Measurements from ENCODE around the gene OR2C3.

The OR2C3 gene

DNA sequence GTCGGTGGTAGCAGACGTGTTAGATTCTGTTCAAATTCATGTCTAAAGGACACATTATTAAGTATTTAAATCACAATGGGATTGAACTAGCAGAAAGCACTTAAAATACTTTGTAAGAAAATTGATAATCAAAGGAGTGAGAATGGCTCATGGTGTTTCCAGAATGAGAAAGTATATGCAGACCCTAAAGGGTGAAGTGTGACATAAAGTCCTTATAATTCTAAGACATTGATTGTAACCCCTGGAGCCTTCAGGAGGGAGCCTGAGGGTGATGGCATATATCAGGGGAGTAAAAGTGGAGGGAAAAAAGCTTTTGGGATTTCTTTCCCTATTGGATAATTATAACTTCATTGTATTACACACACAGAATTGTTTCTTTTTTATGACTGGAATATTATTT is at the start of gene OR2C3:
Gene OR2C3 (minus strand): TSS at position 101 of the 400 bp plus-strand sequence. CDS start 3,929 bp downstream, outside the sequence.
- Mint-ChIP-seq H3K4me1 (no peaks in the 10 kb centered on the region), H3K27me3 (ENCODE audit: low read depth) (no peaks in the 10 kb centered on the region), H3K9me3 (no peaks in the 10 kb centered on the region), H3K36me3 (ENCODE audit: low read depth) (no peaks in the 10 kb centered on the region), H3K4me3 (no peak within 1 kb of the TSS), H3K27ac (no peak within 1 kb of the TSS)
- TF ChIP-seq, protein P1, sequence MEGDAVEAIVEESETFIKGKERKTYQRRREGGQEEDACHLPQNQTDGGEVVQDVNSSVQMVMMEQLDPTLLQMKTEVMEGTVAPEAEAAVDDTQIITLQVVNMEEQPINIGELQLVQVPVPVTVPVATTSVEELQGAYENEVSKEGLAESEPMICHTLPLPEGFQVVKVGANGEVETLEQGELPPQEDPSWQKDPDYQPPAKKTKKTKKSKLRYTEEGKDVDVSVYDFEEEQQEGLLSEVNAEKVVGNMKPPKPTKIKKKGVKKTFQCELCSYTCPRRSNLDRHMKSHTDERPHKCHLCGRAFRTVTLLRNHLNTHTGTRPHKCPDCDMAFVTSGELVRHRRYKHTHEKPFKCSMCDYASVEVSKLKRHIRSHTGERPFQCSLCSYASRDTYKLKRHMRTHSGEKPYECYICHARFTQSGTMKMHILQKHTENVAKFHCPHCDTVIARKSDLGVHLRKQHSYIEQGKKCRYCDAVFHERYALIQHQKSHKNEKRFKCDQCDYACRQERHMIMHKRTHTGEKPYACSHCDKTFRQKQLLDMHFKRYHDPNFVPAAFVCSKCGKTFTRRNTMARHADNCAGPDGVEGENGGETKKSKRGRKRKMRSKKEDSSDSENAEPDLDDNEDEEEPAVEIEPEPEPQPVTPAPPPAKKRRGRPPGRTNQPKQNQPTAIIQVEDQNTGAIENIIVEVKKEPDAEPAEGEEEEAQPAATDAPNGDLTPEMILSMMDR (IDR thresholded peaks at IDR 0.05; ENCODE audit: unreplicated experiment in 3 of 3): no peak

DNA sequence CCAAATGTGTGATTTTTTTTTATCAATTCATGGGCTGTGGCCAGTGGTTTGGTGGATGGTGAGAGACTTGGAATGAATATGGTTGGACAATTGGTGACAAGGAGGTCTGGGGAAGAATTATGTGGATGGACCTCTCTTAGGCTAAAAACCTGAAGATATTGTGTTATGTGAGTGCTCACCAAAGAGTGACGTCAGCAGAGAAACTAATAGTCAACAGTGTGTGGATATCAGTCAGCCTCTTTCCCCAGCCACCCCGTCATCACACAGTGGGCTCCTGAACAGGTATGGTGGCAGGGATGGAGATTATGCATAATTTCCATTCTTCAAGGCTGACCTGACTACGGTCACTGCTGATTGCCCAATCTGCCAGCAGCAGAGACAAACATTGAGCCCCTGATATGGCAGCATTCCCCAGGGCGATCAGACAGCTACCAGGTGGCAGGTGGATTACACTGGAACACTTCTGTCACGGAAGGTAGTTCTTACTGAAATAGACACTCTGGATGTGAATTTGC is 42.8 kb upstream of the OR2C3 start:
- TF ChIP-seq, protein P1 (IDR thresholded peaks at IDR 0.05; ENCODE audit: unreplicated experiment in 3 of 3): no peak
- no peaks in the 10 kb centered on the region for H3K36me3 Mint-ChIP-seq (ENCODE audit: low read depth)
- no peaks in the 10 kb centered on the region for H3K27me3 Mint-ChIP-seq (ENCODE audit: low read depth)
- H3K9me3 Mint-ChIP-seq: no peaks in the 10 kb centered on the region
- no peaks in the 10 kb centered on the region for H3K4me1 Mint-ChIP-seq
- H3K27ac Mint-ChIP-seq: no peak overlapping the region
- H3K4me3 Mint-ChIP-seq: no peak overlapping the region

DNA sequence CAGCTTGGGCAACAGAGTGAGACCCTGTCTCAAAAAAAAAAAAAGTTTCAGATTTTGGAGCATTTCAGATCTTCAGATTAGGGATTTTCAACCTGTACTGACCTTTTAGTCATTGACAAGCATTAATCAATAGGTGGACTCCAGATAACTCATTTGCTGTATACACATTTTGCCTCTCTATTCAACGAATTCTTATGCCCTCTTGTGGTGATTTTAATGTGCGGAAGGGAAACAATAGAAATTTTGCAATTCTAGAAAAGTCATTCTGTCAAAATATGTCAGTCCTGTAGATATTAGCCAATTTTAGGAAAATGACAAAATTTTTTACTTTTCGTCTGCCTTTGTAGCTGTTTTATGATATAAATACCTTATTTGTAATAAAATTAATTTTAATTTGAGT is 40.3 kb upstream of the OR2C3 start:
- TF ChIP-seq, protein P1 (IDR thresholded peaks at IDR 0.05; ENCODE audit: unreplicated experiment in 3 of 3): peak; percentile 31 to 58 (median 37)
- no peaks in the 10 kb centered on the region for H3K36me3 Mint-ChIP-seq (ENCODE audit: low read depth)
- no peaks in the 10 kb centered on the region for H3K4me1 Mint-ChIP-seq
- no peak overlapping the region for H3K27ac Mint-ChIP-seq
- no peak overlapping the region for H3K4me3 Mint-ChIP-seq
- peaks cover 7% of the 10 kb centered on the region for H3K9me3 Mint-ChIP-seq
- H3K27me3 Mint-ChIP-seq (ENCODE audit: low read depth): no peaks in the 10 kb centered on the region

DNA sequence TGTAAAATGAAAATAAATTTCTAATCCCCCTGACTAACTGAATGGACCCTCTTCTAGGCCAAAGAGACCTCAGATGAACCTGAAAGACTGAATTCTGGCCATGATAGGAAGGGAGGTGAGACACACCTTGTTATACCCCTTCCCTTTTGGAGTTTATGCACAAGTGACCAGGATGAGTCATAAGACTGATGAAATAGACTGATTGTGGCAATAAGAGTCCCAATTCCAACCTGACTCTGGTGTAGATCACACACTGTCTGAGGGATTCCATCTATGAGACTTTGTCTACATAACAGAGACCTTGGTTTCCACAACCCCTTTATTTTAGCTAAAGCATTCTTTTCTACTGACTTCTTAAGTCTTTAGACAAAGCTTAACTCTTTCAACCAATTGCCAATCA is 38.4 kb upstream of the OR2C3 start:
- no peak overlapping the region for H3K27ac Mint-ChIP-seq
- peaks cover 19% of the 10 kb centered on the region for H3K9me3 Mint-ChIP-seq
- H3K4me3 Mint-ChIP-seq: no peak overlapping the region
- TF ChIP-seq, protein P1 (IDR thresholded peaks at IDR 0.05; ENCODE audit: unreplicated experiment in 3 of 3): no peak
- H3K4me1 Mint-ChIP-seq: no peaks in the 10 kb centered on the region
- H3K36me3 Mint-ChIP-seq (ENCODE audit: low read depth): no peaks in the 10 kb centered on the region
- H3K27me3 Mint-ChIP-seq (ENCODE audit: low read depth): no peaks in the 10 kb centered on the region

DNA sequence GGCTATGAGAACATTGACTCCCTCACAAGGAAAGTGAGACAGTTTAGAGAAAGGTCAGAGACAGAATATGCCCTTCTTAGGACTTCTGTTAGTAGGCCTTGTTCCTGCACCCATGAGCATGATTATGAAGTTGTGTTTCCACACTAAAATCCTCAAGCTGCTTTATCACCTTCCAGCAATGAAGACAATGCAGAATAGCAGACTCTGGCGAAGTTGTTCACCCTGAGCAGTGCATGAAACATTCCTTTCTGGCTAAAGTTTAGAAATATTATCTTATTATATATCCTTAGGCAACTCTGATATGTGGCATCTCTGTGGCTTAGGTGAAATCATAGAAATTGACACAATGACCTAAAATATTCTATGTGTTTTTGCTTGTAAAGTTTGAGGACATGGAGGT is 38.0 kb upstream of the OR2C3 start:
- H3K27ac Mint-ChIP-seq: no peak overlapping the region
- TF ChIP-seq, protein P1 (IDR thresholded peaks at IDR 0.05; ENCODE audit: unreplicated experiment in 3 of 3): no peak
- H3K9me3 Mint-ChIP-seq: peaks cover 24% of the 10 kb centered on the region
- H3K4me1 Mint-ChIP-seq: no peaks in the 10 kb centered on the region
- no peaks in the 10 kb centered on the region for H3K27me3 Mint-ChIP-seq (ENCODE audit: low read depth)
- H3K4me3 Mint-ChIP-seq: no peak overlapping the region
- H3K36me3 Mint-ChIP-seq (ENCODE audit: low read depth): no peaks in the 10 kb centered on the region

DNA sequence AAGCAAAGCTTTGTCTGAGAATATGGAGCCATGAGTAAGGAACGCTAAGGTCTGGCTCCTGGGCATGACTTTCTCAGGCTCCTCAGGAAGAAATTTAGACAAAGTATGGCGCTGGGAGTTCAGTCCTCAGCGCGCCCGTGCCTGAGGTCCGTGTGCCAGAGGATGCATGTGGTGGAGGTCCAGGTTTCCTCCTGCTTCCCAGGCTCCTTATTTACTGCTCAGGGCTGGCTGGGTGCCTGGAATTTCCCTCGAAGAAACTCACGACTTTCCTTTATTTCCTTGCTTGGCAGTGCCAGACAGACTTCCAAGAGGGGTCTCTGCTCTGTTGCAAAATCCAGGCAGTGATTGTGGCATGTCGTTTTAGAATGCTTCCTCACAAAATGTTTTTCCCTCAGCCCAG is 26.0 kb upstream of the OR2C3 start:
- Mint-ChIP-seq H3K4me1 (no peaks in the 10 kb centered on the region), H3K36me3 (ENCODE audit: low read depth) (no peaks in the 10 kb centered on the region), H3K9me3 (no peaks in the 10 kb centered on the region), H3K27me3 (ENCODE audit: low read depth) (no peaks in the 10 kb centered on the region), H3K27ac (no peak overlapping the region), H3K4me3 (no peak overlapping the region)
- TF ChIP-seq, protein P1 (IDR thresholded peaks at IDR 0.05; ENCODE audit: unreplicated experiment in 3 of 3): no peak
